Bronchial epithelial cell (primary cell): ENCODE measurements around the gene OSBPL3. TPM values are rescaled to one million over a fixed set of nuclear protein-coding genes. Genes with fewer than 3 reads are reported as not detected.
A peak's percentile ranks its signal among the peaks of the same experiment; 100 is the strongest.

Source experiments
- DNase-seq: peaks from one replicate; pipeline ENCODE4 v3.0.0-alpha.2; 2010; ENCODE audit warnings: low read depth
- FAIRE-seq: peaks from 2 replicates; lab custom pipeline; 2011; peaks lifted over from hg19 to GRCh38; lab: Jason Lieb, UNC
- H3K27me3 ChIP-seq: 2 replicates; pipeline ENCODE4 v1.5.1; 2011; ENCODE audit warnings: low read length; ENCODE audit not compliant: control insufficient read depth, insufficient read depth
- H3K36me3 ChIP-seq: 2 replicates; pipeline ENCODE4 v1.5.1; 2011; ENCODE audit warnings: low read length; ENCODE audit not compliant: control insufficient read depth, insufficient read depth
- H3K4me3 ChIP-seq: 2 replicates; pipeline ENCODE4 v1.5.1; 2011; ENCODE audit warnings: mild to moderate bottlenecking, low read depth, low read length, control low read depth
- CTCF ChIP-seq: IDR thresholded peaks from 2 replicates; pipeline ENCODE4 v1.5.1; 2011; ENCODE audit warnings: mild to moderate bottlenecking, moderate library complexity, low read length, control low read depth, inconsistent platforms; ENCODE audit not compliant: insufficient read depth, severe bottlenecking
- total RNA-seq: library from RNA; depleted of rRNA; stranded (reverse); fragments of >200 nt; gene quantifications from 2 replicates; pipeline ENCODE4 v1.2.1, GENCODE V29; 2014

The OSBPL3 gene
- total RNA-seq, 1 donor from 2014 or later = 25.0 TPM

GRCh38 chr7:24879291-24879690, 100.7 kb downstream of the OSBPL3 start:
- no peaks in the 10 kb centered on the region for H3K27me3 ChIP-seq
- no peak for TF ChIP-seq CTCF
- no peak for DNase-seq
- no peaks in the 10 kb centered on the region for H3K36me3 ChIP-seq
- H3K4me3 ChIP-seq = no peak overlapping the region
- FAIRE-seq = no peak

- Histone ChIP-seq H3K36me3 (no peaks in the 10 kb centered on the region), H3K27me3 (no peaks in the 10 kb centered on the region), H3K4me3 (no peak overlapping the region)
- TF ChIP-seq CTCF = no peak
- FAIRE-seq = no peak
- DNase-seq = no peak
These were observed 102.1 kb downstream of the OSBPL3 start for GRCh38 chr7:24877790-24878311.

- peaks cover 1% of the 10 kb centered on the region for H3K36me3 ChIP-seq
- FAIRE-seq = no peak
- H3K4me3 ChIP-seq = no peak overlapping the region
- no peaks in the 10 kb centered on the region for H3K27me3 ChIP-seq
- DNase-seq = no peak
- TF ChIP-seq CTCF = no peak
These were observed 105.2 kb downstream of the OSBPL3 start for GRCh38 chr7:24874791-24875190.

- TF ChIP-seq CTCF = no peak
- H3K36me3 ChIP-seq = peaks cover 1% of the 10 kb centered on the region
- no peak for FAIRE-seq
- H3K27me3 ChIP-seq = no peaks in the 10 kb centered on the region
- DNase-seq = no peak
- H3K4me3 ChIP-seq = no peak overlapping the region
These were observed 106.0 kb downstream of the OSBPL3 start for GRCh38 chr7:24873944-24874343.

GRCh38 chr7:24871770-24872169, 108.2 kb downstream of the OSBPL3 start:
- TF ChIP-seq CTCF = no peak
- Histone ChIP-seq H3K4me3 (no peak overlapping the region), H3K36me3 (peaks cover 1% of the 10 kb centered on the region), H3K27me3 (no peaks in the 10 kb centered on the region)
- no peak for FAIRE-seq
- no peak for DNase-seq

- DNase-seq = peak; percentile 45
- TF ChIP-seq CTCF = no peak
- H3K36me3 ChIP-seq = peaks cover 1% of the 10 kb centered on the region
- H3K4me3 ChIP-seq = no peak overlapping the region
- H3K27me3 ChIP-seq = no peaks in the 10 kb centered on the region
- FAIRE-seq = no peak
These were observed 109.2 kb downstream of the OSBPL3 start for GRCh38 chr7:24870766-24871165.
